ENCODE measurements around the gene WDR93.

DNA sequence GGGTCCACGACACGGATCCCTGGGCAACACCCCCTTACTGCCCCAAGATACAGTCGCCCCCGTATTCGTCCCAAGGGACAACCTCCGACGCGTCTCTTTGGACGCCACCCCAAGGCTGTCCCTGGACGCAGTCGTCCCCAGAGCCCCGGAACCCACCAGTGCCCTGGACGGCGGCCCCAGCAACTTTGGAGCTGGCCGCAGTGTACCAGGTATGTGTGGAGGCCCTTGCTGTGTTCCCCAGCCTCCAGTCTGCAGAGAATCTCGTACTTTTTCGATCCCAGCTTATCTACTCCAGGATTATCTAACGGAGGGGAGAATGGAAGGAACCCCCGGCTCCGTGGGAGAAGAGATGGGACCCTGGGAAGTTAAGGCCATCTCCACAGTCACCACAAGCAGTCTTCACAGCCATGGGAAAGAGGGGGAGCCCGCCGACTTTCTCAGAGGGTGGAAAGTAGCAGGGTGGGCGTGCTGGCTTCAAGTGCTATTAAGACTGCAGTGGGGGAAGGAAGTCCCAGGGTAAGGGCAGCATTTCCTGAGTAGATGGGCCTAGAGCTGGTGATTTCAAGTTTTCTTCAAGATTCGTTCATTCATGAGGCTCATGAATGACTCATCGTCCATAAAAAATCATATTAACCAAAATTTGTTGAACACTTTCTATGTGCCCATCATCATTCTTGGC, 86.6 kb downstream of the WDR93 start:
- TF ChIP-seq, protein P1, sequence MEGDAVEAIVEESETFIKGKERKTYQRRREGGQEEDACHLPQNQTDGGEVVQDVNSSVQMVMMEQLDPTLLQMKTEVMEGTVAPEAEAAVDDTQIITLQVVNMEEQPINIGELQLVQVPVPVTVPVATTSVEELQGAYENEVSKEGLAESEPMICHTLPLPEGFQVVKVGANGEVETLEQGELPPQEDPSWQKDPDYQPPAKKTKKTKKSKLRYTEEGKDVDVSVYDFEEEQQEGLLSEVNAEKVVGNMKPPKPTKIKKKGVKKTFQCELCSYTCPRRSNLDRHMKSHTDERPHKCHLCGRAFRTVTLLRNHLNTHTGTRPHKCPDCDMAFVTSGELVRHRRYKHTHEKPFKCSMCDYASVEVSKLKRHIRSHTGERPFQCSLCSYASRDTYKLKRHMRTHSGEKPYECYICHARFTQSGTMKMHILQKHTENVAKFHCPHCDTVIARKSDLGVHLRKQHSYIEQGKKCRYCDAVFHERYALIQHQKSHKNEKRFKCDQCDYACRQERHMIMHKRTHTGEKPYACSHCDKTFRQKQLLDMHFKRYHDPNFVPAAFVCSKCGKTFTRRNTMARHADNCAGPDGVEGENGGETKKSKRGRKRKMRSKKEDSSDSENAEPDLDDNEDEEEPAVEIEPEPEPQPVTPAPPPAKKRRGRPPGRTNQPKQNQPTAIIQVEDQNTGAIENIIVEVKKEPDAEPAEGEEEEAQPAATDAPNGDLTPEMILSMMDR (conservative IDR thresholded peaks at IDR 0.05; ENCODE audit: low read length): no peak
- TF ChIP-seq EZH2phosphoT487 (IDR thresholded peaks at IDR 0.05; ENCODE audit: borderline replicate concordance, low read depth, low read length): no peak

Data from OCI-LY7 (cell line).